HG03139 (cell line): Measurements from ENCODE around the gene PPIH.
"Not testable (repeated sequence)": the region's sequence is repeated elsewhere in the genome, so short reads cannot be mapped to it uniquely, and the experiment has no call there.

Experiments used
- ATAC-seq: cut with Tn5 transposase; IDR thresholded peaks from one replicate; pipeline ENCODE4 v1.9.1; 2021; ENCODE audit not compliant: unreplicated experiment

The PPIH gene

DNA sequence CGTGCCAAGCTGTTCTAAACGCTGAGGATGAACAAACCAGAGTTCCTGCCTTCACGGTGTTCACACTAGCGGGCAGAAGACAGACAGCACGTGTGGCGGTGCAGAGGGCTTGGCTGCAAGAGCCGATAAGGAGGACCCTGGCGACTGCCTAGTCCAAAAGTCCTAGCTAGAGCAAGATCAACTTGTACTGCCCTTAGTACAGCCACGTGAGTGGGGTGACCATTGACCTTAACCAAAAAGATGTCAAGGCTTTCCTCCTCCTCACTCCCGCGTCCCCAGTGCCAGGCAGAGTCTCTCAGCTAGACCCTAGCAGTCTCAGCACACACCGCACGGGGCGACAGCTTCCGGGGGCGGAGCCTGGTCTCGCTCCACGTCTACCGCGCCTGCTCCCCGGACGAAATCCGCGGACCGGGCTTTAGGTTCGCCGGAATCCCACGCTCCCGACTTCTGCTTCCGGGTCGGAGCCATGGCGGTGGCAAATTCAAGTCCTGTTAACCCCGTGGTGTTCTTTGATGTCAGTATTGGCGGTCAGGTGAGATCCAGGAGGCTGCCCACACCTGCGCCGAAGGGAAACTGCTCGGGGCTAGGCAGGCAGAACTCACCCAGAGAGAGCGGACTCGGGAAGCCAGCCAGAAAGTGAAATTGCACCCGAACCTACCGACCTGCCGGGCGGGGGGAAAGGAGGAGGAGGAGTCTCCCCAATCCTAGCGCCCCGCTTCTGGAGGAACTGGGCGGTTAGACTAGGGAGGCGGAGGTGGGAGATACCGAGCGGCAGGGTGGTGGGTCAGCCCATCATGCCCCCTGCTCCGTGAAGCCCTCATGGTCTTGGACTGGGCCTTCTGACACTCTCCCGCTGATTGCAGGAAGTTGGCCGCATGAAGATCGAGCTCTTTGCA lies at the start of gene PPIH:
Gene PPIH (plus strand): TSS at position 443 of the 896 bp plus-strand sequence. CDS start 24 bp downstream, at position 467.
- ATAC-seq = peak; percentile 94

DNA sequence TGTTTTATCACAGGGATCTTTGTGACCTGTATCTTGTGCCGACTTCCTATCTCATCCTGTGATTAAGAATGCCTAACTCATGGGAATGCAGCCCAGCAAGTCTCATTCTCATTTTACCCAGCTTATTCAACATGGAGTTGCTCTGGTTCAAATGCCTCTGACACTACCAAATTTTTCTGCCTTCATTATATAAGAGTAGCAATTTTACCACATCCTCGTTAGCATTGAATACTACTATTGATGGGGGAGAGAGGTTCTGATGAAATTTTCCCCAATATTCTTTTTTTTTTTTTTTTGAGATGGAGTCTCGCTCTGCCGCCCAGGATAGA lies 44.5 kb upstream of the PPIH start:
- no peak for ATAC-seq

DNA sequence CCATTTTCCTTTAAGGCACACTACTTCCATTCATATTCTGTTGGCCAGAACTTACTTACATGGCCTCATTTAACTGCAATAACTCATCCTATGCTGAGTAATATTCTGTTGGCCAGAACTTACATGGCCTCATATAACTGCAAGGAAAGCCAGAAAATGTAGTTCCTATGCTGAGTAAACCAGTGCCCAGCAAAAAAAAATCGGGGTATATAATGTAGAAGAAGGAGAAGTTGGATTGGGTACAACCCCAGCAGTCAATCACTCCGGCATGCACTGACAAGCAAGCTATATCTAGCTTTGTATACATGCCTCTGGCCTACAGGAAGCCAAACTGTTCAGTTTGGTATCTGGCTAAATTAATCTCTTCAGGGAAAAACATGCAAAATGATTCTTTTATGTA lies 39.4 kb upstream of the PPIH start:
- no peak for ATAC-seq

DNA sequence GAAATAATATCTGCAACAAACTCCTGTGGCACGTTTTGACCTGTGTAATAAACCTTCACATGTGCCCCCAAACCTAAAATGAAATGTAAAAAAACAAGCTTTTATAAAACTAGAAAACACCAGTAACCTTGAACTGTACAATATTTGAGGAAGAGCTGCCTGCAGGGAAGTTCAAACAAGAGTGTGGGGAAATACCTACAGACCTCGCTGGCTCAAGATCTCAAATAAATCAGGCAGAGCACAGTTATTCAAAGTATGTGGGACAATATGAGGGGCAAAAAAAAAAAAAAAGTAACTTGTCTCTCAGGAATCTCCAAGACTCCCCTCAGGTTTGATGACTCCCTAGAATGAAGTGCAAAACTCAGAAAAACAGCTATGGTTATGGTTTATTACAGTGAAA lies 37.9 kb upstream of the PPIH start:
- no peak for ATAC-seq

DNA sequence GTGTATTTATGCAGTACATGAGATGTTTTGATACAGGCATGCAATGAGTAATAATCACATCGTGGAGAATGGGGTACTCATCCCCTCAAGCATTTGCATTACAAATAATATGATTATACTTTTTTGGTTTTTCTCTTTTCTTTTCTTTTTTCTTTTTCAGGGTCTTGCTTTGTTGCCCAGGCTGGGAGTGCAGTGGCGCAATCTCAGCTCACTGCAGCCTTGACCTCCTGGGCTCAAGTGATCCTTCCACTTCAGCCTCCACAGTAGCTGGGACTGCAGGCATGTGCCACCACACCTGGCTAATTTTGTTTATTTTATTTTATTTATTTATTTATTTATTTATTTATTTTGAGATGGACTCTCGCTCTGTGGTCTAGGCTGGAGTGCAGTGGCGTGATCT lies 37.0 kb upstream of the PPIH start:
- ATAC-seq = not testable (repeated sequence)

DNA sequence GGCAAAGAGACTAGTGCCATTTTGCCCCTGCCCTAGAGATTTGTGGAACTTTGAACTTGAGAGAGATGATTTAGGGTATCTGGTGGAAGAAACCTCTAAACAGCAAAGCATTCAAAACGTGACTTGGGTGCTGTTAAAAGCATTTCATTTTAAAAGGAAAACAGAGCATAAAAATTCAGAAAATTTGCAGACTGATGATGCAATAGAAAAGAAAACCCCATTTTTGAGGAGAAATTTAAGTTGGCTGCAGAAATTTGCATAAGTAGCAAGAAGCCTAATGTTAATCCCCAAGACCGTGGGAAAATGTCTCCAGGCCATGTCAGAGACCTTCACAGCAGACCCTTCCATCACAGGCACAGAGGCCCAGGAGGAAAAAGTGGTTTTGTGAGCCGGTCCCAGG lies 31.0 kb upstream of the PPIH start:
- ATAC-seq = not testable (repeated sequence)

DNA sequence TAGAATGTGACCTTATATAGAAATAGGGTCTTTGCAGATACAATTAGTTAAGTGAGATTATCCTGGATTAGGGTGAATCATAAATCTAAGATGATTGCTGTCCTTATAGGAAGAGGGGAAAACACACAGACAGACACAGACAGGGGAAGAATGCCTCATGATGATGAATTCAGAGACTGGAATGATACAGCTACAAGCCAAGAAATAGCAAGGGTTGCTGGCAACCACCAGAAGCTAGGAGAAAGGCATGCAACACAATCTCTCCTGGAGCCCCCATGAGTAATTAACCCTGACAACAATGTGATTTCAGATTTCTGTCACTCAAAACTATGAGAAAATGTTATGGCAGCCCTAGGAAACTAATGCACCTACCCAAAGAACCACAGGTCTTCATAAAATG lies 19.1 kb upstream of the PPIH start:
- ATAC-seq = no peak

DNA sequence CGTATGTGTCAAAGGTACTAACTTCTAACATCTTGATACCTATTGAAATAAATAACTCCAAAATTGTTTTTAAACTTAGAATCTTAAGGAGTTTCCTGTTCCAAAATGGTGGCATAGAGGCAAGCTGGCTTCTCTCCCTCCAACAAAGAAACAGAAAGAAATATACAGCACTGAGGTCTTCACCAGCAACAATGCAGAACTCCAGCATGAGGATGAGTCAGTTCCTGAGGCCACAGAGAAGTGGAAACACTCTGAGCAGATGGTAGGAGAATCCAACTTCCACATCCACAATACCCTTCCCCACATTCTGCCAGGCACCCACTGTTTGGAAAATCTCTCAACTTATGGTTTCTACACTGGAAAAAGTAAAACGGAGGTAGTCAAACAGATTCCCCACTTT lies 12.2 kb upstream of the PPIH start:
- no peak for ATAC-seq

DNA sequence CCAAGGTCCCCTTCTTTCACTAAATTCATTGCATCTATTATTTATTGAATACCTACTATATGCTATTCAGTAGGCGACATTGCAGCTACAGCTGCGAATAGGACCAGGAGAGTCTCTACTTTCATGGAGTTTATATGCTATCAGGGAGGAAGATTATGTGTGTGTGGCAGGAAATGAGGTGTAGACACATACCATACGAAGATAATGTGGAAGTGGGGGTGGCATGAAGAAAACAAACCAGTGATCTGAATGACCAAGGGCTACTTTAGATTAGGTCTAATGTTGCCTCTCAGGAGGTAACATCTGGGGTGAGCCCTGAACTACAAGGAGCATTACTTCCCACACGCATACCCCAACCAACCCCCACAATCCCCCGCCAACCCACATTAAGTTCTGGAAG lies 1.0 kb upstream of the PPIH start:
- ATAC-seq = no peak

DNA sequence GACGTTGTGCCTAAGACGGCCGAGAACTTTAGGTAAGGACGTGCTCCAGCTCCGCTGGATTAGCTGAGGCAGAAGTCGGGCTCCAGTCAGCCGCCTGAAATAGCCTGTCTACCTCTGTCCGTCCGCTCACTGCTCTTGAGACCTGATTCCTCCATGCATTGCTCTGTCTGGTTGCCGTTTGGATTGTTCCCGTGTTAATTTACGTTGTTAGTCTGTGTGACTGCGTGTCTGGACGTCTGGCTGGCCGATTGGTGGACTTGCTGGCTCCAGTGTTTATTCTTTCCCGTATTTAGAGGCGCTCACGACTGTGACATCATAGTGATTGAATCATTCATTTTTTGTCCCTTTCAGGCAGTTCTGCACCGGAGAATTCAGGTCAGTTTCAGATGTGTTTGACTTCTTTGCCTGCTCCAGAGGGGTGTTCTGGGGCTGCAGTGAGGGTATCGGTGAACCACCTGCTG lies 684 bp downstream of the PPIH start:
- ATAC-seq = no peak

DNA sequence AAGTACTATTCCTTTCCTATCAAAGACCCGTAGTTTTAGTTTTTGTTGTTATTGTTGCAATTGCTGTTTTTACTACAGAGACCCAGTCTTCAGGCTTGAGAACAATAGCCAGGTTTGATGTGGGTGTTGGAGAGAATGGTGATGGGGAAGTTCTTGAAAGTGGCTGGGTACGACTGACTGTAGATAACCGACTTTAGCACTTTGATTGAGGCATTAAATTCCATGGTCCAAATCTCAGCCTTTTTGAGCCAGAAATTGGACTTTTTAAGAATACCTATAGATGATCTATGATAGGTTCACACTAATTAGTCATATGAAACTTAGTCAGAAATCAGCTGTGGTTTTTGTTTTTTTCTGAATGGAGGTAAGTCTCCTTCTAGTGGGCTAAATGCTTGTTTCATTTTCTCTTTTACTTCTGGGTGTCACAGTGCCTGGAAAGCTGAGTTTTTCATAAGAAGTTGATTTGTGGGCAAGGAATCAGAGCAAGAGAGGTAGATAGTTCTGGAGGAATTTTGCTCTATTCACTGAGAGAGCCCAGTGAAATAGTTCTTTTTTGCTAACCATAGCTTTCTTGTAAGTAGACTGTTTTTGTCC lies 2.8 kb downstream of the PPIH start:
- no peak for ATAC-seq

DNA sequence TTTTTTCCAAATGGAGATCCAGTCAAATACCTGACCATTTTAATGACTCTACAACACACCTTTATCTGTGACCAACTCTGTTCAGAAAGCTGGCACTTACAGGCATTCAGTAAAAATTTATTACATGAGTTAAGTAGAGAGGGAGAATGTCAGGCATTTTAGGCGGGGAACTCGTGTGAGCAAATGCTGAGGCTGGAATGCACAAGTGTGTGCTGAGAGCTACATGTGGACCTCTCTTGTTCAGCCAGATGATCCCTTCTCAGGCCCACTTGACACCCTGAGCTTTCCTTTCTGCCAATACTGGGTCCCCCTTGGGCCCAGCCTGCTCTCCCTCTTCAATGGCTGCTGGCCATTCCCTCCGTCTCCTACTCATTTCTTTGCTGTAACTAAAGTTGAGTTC lies 11.7 kb downstream of the PPIH start:
- ATAC-seq = no peak

DNA sequence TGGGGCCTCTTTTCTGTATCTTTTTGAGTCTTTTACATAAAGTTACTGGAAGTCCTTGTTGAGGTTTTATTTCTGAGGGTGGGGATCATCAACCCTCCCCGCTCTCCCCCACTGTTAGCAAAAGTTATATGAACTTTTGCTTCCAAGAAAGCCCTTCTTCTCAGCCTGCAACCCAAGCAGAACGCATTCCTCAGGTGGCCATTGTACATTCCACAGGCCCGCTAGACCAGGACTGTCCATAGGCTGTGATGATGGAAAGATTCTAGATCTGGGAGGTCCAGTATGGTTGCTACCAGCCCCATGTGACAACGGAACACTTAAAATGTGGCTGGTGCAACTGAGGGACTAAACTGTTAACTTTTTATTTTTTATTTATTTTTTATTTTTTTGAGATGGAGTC lies 12.2 kb downstream of the PPIH start:
- ATAC-seq = no peak

DNA sequence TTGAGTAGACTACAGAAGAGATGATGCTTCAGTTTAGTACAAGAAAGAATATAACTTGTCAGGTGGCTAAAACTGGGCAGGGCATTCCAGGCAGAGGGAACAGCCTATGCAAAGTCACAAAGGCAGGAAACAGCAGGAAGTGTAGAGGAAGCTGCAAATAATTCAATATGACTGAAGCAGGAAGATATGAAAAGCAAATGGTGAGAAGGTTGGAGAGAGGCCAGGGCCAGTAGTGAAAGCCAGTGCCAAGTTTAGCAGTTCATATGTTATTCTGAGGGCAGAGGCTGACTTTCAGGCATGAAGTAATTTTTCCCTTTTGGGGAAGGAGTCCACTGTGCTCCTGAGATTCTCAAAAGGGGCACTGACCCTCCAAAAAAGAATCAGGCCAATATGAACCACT lies 16.0 kb downstream of the PPIH start:
- no peak for ATAC-seq

DNA sequence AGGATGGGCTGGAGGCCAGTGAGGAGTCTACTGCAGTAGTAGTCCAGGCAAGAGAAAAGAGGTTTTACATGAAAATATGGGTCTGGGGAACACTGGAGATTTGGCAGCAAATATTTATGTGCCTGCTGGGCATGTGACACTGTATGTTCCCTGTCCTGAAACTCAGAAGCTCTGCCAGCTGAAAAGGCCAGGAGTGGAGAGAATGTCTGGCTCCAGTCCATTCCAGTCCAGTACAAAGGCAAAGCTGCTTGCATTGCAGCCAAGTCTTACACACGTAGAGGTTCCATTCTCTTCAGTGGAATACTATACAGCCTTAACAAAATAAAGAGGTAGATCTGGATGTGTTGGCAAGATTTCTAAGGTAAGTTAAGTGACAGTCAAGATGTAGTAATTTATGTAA lies 16.5 kb downstream of the PPIH start:
- no peak for ATAC-seq

DNA sequence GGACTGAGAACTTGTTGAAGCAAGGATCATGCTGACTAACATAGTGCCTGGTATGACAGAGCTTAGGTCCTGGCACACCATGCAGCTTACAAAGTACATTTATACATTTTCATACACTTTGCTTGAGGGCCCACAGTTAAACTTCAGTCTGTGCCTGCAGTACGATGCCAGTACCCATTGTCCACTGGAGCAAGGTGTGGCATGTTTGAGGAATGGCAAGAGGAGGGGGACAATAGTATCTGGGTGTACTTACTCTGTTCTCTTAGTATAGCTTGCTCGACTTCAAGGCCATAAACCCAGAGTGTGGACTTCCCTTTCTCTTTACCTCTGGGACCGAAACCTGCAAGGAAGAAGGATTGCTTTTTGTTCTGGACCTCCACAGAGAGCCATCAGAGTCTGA lies 17.2 kb downstream of the PPIH start:
- no peak for ATAC-seq

DNA sequence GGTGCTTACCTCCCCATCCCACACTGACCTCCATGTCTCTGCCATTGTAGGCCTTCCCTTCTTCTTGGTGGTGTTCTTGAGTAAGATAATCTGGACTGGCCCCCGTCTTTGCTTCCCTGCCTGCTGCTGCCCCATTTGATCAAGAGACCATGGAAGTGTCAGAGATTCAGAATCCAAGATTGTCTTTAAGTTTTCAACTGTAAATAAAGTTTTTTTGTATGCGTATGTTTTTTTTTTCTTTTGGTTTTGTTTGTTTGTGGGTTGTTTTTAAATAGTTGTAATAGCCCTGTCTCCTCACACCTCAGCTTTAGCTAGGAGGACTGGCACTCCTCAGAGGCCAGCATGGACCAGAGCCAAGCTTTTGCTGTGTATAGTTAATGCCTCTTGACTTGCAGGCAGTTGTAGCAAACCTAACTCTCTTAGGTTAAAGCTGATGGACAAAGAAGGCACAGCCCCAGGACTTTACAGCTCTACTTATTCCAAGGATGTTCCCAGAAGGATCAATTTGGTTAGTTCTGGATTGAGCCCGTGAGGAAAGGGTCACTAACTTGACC lies 18.4 kb downstream of the PPIH start:
- ATAC-seq = no peak

DNA sequence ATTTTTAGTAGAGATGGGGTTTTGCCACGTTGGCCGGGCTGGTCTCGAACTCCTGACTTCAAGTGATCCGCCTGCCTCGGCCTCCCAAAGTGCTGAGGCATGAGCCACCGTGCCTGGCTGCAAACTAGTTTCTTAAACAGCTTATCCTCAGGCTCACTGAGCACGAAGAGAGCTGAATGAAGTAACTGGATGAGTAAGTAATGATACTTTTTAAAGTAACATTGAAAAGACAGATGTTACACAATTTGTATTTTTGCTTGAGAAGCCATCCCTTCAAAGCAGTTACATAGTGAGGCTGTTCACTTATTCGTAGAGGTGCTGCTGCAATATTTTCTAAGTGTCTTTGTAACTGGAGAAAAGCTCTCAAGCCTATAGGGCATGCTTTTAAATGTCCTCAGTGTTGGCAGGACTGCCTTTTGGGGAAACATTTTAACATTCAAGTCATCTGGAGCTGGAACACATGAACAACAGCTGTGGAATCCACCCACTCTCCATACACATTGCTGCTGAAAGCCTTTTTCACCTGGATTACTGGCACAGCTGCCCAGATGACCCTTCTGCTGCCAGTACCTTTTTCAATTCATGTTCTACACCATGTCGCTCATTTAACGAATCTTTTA lies 21.3 kb downstream of the PPIH start:
- no peak for ATAC-seq

DNA sequence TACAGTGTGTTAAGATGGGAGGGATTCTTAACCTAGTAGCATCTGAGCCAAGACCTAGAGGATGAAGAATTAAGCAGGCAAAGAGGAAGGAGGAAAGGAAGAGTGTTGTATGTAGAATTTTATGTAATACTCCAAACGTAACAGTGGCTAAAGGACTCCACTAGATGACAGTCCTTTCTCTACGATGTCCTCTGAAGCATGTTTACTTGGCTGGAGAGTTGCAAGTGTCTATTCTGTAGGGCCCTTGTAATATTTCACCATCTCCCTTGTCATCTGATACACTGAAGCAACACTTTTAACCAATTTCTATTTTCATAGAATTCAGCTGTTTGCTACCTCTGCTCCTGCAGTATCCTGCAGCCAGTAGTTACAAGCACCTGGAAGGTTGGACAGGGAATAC lies 21.8 kb downstream of the PPIH start:
- ATAC-seq = no peak

DNA sequence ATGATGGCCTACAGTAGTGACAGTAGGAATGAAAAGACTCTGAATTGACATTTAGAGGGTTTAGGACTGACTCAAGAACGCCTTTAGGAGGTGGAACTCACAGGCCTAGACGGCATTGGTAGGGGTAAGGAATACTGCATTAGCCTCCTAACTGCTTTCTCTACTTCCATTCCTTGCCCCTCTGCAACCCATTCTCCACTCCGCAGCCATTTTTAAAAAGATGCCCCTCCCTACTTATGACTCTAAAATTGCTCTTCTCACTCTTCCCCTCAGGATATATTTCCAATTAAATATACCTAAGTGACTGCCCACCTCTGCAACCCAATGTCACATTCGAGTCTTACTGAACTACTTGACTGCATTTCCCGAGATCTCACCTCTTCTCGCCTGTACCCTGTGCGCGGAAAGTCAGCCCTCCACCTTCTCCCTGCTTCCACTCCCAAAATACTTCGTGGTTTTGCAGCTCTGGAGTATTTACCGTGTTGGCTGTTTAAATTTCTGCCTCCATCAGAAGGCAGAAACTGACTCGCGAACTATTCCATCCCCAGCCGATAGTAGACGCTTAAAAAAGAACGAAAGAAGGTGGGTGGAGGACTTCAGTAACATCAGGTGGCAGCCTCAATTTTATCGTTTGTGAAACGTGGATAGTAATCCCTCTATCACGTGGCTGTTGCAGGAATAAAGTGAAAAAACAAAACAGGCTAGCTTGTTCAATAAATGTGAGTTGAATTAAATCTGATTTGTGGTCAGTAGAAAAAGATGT lies 22.9 kb downstream of the PPIH start:
- ATAC-seq = no peak
